ENCODE data around the gene EXOSC3. TPM values are rescaled to one million over a fixed set of nuclear protein-coding genes. Genes with fewer than 3 reads are reported as not detected.

Gene EXOSC3
- 63.8 to 84.4 TPM (median 75.3 TPM) in 5 replicates for total RNA-seq (2022; extraction: Qiagen RNA extraction)

DNA sequence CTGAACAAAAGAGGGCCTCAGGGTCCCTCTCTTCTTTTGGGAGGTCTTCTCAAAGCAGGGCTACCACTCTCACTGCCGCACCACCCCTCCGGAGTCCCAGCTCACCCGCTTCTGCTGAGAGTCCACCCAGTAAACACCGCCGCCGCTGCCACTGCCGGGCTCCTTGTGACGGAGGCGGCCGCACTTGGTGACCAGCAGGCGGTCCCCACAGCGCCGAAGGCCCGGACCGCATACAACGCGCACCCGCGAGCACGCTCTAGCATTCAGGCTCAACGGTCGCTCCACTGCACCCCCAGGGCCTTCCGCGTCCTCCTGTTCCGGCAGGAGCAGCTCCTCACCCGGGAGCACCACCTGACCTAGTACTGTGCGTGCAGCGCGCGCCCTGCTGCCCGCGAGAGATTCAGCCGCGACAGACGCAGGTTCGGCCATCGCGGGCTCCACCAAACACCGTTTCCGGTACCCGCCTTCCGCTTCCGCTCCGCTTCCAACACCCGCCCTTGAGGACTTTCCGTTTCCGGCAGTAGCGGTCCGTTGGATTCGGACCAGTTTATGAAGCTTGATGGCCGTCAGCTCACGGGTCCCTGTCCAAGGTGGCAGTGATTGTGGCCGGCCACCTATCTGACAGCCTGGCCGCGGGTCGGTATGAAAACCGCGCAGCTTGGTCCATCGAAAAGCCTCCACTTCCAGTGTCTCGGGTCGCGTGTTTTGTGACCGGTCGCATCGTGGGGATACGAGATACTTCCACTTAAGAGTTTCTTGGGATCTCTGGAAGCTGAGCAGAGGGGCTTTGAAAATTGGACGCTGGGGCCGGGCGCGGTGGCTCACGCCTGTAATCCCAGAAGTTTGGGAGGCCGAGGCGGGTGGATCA, at the start of gene EXOSC3:
EXOSC3 (minus strand) TSS at position 449 of the 868 bp plus-strand sequence; CDS start at position 429, 20 bp downstream.

DNA sequence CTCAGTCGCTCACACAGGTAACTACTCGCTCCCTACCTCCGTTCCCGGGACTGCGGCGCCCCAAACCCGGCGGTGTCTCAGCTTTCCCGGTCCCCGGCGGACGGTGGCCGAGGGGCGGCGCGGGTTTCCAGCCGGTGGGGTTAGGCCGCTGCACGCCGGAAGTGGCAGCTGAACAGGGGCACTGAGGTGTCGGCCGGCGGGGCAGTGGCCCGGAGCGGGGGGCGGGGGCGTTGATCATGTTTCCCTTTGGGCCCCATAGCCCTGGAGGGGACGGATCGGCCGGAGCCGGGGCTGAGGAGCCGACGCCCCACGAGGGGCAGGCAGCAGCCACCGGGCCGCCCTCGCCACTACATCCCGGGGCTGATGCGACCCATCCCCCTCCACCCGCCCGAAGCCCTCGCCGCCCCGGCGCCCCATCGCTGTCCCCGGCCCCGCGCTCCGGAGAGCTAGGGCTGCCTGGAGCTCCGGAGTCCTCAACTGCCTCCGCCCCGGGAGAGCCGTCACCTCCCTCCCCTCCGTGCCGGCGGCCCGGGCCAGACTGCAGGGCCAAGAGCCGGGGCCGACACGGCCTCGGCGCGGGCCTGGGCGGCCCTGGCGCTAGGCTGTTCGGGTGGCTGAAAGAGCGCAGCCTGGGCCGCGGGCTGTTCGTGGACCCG, 15.9 kb upstream of the EXOSC3 start, which contains the start of gene DCAF10:
DCAF10 (plus strand) TSS at position 167 of the 656 bp plus-strand sequence; CDS start at position 237, 70 bp downstream.

DNA sequence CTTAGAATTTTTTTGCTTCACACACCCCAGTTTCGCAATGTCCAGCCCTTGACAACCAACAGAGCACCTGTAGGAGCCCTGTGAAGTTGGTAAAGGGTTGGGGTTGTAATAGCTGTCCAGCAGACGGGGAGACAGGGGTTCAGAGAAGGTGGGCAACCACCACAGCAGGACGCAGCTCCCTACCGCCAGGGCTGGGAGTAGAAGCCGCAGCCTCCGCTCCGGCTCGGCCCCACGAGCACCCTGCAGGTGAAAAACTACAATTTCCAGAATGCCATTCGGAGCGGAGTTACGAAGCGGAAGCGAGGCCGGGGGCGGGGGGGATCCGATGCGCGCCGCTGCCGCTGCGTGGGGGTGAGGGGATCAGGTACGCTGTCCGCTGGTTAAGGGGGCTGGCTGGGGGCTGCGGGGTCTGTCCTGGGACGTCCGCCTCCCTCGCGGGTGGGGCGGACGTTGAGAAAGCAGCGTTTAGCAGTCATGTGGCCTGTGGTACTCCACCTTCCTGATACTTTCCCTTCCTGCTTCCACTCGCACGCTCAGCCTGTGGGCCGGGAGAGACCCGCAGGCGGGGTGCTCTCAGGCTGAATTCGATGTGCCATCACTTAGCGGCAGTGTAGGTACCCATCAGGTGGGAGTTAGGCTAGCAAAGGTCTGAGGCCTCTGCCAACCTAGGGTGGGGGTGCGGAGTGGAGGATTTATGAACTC, 31.2 kb downstream of the EXOSC3 start, which contains the start of gene TRMT10B:
TRMT10B (plus strand) TSS at position 317 of the 702 bp plus-strand sequence. CDS start 8,127 bp downstream, outside the sequence.

Other genes starting within 250 kb of the EXOSC3 start
- gene FBXO10, start 208.7 kb downstream of the EXOSC3 start, total RNA-seq (2022; extraction: Qiagen RNA extraction): 7.2 to 8.1 TPM (median 7.6 TPM) in 5 replicates
- 267 to 330 TPM (median 326 TPM) in 5 replicates for gene TOMM5, start 192.5 kb downstream of the EXOSC3 start, total RNA-seq (2022; extraction: Qiagen RNA extraction)
- gene FRMPD1, start 134.1 kb downstream of the EXOSC3 start, total RNA-seq (2022; extraction: Qiagen RNA extraction): 0.03 to 0.10 TPM (median 0.05 TPM) in 5 replicates
- 5.1 to 7.1 TPM (median 5.7 TPM) in 5 replicates for gene TRMT10B, start 31.3 kb downstream of the EXOSC3 start, total RNA-seq (2022; extraction: Qiagen RNA extraction)
- 10.8 to 13.0 TPM (median 12.4 TPM) in 5 replicates for gene DCAF10, start 15.7 kb upstream of the EXOSC3 start, total RNA-seq (2022; extraction: Qiagen RNA extraction)
- 18.1 to 23.0 TPM (median 19.9 TPM) in 5 replicates for gene SLC25A51, start 119.1 kb upstream of the EXOSC3 start, total RNA-seq (2022; extraction: Qiagen RNA extraction)

Measured in A549 treated with Hydrocortisone at 1 μM for 4 hours (cell line).